Mesendoderm (in vitro differentiated cells): ENCODE results near the gene PNPO.

Experiments used
- DNase-seq: peaks from one replicate; pipeline ENCODE4 v3.0.0; 2013
- H2AK5ac ChIP-seq: 2 replicates; pipeline ENCODE4 v1.6.1; 2013; ENCODE audit warnings: low read length, inconsistent platforms
- H2BK120ac ChIP-seq: 2 replicates; pipeline ENCODE4 v1.6.1; 2013; ENCODE audit warnings: low read depth, mild to moderate bottlenecking, low read length, moderate library complexity, mixed read lengths
- H2BK15ac ChIP-seq: replicated peaks from 2 replicates; pipeline ENCODE4 v1.6.1; 2013; ENCODE audit warnings: low read depth, mild to moderate bottlenecking, moderate library complexity
- H2BK5ac ChIP-seq: 2 replicates; pipeline ENCODE4 v1.6.1; 2013; ENCODE audit warnings: low read length, inconsistent platforms
- H3K18ac ChIP-seq: 2 replicates; pipeline ENCODE4 v1.6.1; 2013; ENCODE audit warnings: mild to moderate bottlenecking, low read length, mixed read lengths
- H3K23ac ChIP-seq: one replicate; pipeline ENCODE4 v1.6.1; 2013; ENCODE audit warnings: low read length
- H3K27ac ChIP-seq: 2 replicates; pipeline ENCODE4 v1.5.1; 2013; ENCODE audit warnings: low read depth, mild to moderate bottlenecking, inconsistent platforms, low read length, moderate library complexity
- H3K27me3 ChIP-seq: 2 replicates; pipeline ENCODE4 v1.6.1; 2013; ENCODE audit warnings: low read length, control low read depth, mild to moderate bottlenecking, inconsistent platforms; ENCODE audit not compliant: insufficient read depth, poor library complexity
- H3K36me3 ChIP-seq: 2 replicates; pipeline ENCODE4 v1.6.1; 2013; ENCODE audit warnings: low read length, inconsistent platforms; ENCODE audit not compliant: control insufficient read depth, insufficient read depth
- H3K4ac ChIP-seq: one replicate; pipeline ENCODE4 v1.6.1; 2013; ENCODE audit warnings: low read depth, mild to moderate bottlenecking, low read length, moderate library complexity
- H3K4me1 ChIP-seq: 2 replicates; pipeline ENCODE4 v1.6.1; 2013; ENCODE audit warnings: low read depth, low read length, inconsistent platforms; ENCODE audit not compliant: control insufficient read depth
- H3K4me2 ChIP-seq: 2 replicates; pipeline ENCODE4 v1.6.1; 2013; ENCODE audit warnings: low read length
- H3K4me3 ChIP-seq: 2 replicates; pipeline ENCODE4 v1.5.1; 2013; ENCODE audit warnings: mild to moderate bottlenecking, low read length
- H3K56ac ChIP-seq: one replicate; pipeline ENCODE4 v1.6.1; 2013; ENCODE audit warnings: low read length
- H3K79me1 ChIP-seq: 2 replicates; pipeline ENCODE4 v1.6.1; 2013; ENCODE audit warnings: low read length, inconsistent platforms
- H3K79me2 ChIP-seq: 2 replicates; pipeline ENCODE4 v1.6.1; 2013; ENCODE audit warnings: mild to moderate bottlenecking, low read length; ENCODE audit not compliant: control insufficient read depth, insufficient read depth
- H3K9ac ChIP-seq: 2 replicates; pipeline ENCODE4 v1.6.1; 2013; ENCODE audit warnings: low read length, inconsistent platforms
- H4K5ac ChIP-seq: one replicate; pipeline ENCODE4 v1.6.1; 2013; ENCODE audit warnings: low read length
- H4K8ac ChIP-seq: one replicate; pipeline ENCODE4 v1.6.1; 2013; ENCODE audit warnings: low read depth, mild to moderate bottlenecking, control low read depth, low read length, moderate library complexity
- WGBS: extraction: QIAGEN DNeasy Blood & Tissue Kit; methylation state at CpG from one replicate; pipeline ENCODE4 v1.1.7; 2013; ENCODE audit warnings: low lambda C conversion rate, missing lambda C conversion rate; ENCODE audit not compliant: insufficient coverage; ENCODE audit errors: extremely low coverage; 5-methylcytosine and 5-hydroxymethylcytosine counted together

Gene PNPO

DNA sequence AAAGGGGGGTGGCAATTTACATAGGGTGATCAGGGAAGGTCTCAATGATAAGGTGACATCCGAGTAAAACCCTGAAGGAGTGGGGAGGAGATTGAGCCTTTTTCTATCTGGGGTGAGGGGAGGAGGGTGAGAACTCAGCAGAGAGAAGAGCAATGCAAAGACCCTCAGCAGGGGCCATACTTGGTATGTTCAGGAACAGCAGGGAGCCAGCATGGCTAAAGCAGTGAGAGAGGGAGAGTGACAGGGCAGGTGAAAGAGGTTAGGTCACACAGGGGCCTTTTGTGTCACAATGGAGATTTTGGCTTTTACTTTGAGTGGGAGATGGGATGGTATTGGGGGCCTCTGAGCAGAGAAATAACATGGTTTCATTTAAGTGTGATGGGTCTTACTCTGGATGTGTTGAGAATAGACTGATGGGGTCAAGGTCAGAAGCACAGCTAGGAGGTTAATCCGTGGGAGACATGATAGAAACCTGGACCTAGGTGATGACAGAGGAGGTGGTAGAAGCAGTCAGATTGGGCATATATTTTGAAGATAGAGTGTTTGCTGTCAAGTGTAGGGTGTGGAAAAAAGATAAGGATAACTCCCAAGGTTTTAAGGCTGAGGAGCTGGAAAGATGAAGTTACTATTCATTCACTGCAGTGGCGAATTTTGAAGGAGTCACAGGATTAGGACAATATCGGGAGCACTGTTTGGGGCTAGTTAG, 39.2 kb upstream of the PNPO start:
- no peak overlapping the region for H2BK120ac ChIP-seq
- no peak overlapping the region for H3K4ac ChIP-seq
- H3K4me3 ChIP-seq: no peak overlapping the region
- H3K4me1 ChIP-seq: peaks cover 7% of the 10 kb centered on the region
- peaks cover 2% of the 10 kb centered on the region for H3K79me2 ChIP-seq
- DNase-seq: peak; percentile 91
- H3K23ac ChIP-seq: no peak overlapping the region
- no peak overlapping the region for H4K8ac ChIP-seq
- no peak overlapping the region for H4K5ac ChIP-seq
- no peaks in the 10 kb centered on the region for H3K36me3 ChIP-seq
- no peaks in the 10 kb centered on the region for H3K27me3 ChIP-seq
- no peak overlapping the region for H3K27ac ChIP-seq
- H3K56ac ChIP-seq: no peak overlapping the region
- no peak overlapping the region for H3K18ac ChIP-seq
- no peak overlapping the region for H2AK5ac ChIP-seq
- no peak overlapping the region for H3K4me2 ChIP-seq
- H3K9ac ChIP-seq: peak overlapping the region; percentile 15
- H2BK15ac ChIP-seq: no peak overlapping the region
- H2BK5ac ChIP-seq: no peak overlapping the region
- peaks cover 9% of the 10 kb centered on the region for H3K79me1 ChIP-seq
- WGBS: no CpG with 5 or more reads among the region's 4 CpGs

DNA sequence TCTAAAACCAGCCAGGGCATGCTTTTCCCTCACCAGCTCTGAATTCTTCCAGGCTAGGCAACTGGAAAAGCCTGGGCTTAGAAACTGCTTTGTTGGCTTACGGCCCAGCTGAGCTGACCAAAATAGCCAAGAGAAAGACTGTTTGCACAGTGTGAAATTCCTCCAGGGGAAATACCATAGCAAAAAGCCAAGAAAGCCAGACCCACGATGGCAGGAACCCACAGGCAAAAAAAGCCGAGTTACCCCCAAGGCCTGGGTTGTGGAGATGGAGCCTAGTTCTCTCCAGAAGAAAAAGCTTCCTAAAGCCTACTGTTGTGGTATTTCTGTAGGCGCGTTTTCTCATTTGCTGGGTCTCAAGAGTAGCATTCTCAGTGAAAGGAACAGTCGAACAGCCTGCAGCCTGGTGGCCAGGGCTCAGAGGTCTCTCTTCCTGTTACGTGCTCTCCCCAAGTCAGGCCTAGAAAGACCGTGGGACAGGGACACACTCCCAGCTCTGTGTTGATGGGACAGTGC, 36.1 kb upstream of the PNPO start:
- no peak overlapping the region for H3K4me2 ChIP-seq
- H2BK15ac ChIP-seq: no peak overlapping the region
- H3K36me3 ChIP-seq: no peaks in the 10 kb centered on the region
- WGBS: no CpG with 5 or more reads among the region's 8 CpGs
- no peak overlapping the region for H3K18ac ChIP-seq
- H3K4ac ChIP-seq: no peak overlapping the region
- H2BK5ac ChIP-seq: no peak overlapping the region
- no peak overlapping the region for H3K27ac ChIP-seq
- no peak overlapping the region for H2BK120ac ChIP-seq
- H2AK5ac ChIP-seq: no peak overlapping the region
- no peaks in the 10 kb centered on the region for H3K79me2 ChIP-seq
- H3K79me1 ChIP-seq: peaks cover 7% of the 10 kb centered on the region
- no peak overlapping the region for H3K23ac ChIP-seq
- H4K8ac ChIP-seq: no peak overlapping the region
- H3K9ac ChIP-seq: peak overlapping the region; percentile 21
- H3K4me1 ChIP-seq: peaks cover 7% of the 10 kb centered on the region
- DNase-seq: peak; percentile 56
- H4K5ac ChIP-seq: no peak overlapping the region
- no peak overlapping the region for H3K4me3 ChIP-seq
- H3K27me3 ChIP-seq: no peaks in the 10 kb centered on the region
- no peak overlapping the region for H3K56ac ChIP-seq

DNA sequence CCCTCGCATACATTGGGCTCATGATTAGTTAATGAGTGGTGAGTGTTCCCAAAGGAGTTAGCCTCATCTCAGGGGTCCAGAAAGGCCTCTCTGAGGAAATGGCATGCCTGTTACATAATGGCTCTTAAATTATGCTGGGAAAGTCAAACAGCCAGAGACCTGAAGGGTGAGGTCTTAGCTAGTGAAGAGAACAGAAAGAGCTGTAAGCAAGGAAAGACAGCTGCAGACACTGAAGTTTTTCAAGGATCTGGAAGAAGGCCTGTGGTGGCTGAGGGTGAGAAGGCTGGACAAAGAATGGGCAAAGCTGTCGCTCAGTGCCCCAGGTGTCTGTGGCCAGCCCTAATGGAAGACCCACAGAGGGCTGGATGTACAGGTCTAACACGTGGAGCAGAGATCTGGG, 34.9 kb upstream of the PNPO start:
- Histone ChIP-seq H3K56ac (no peak overlapping the region), H4K8ac (no peak overlapping the region), H3K79me1 (peaks cover 7% of the 10 kb centered on the region), H3K9ac (no peak overlapping the region), H2BK120ac (no peak overlapping the region), H3K27ac (no peak overlapping the region), H3K23ac (no peak overlapping the region), H3K4me2 (no peak overlapping the region), H3K18ac (no peak overlapping the region), H3K79me2 (no peaks in the 10 kb centered on the region), H3K27me3 (no peaks in the 10 kb centered on the region), H3K36me3 (no peaks in the 10 kb centered on the region), H3K4ac (no peak overlapping the region), H3K4me1 (peaks cover 7% of the 10 kb centered on the region), H4K5ac (no peak overlapping the region), H2BK5ac (no peak overlapping the region), H2BK15ac (no peak overlapping the region), H3K4me3 (no peak overlapping the region), H2AK5ac (no peak overlapping the region)
- WGBS: no CpG with 5 or more reads among the region's 3 CpGs
- no peak for DNase-seq

DNA sequence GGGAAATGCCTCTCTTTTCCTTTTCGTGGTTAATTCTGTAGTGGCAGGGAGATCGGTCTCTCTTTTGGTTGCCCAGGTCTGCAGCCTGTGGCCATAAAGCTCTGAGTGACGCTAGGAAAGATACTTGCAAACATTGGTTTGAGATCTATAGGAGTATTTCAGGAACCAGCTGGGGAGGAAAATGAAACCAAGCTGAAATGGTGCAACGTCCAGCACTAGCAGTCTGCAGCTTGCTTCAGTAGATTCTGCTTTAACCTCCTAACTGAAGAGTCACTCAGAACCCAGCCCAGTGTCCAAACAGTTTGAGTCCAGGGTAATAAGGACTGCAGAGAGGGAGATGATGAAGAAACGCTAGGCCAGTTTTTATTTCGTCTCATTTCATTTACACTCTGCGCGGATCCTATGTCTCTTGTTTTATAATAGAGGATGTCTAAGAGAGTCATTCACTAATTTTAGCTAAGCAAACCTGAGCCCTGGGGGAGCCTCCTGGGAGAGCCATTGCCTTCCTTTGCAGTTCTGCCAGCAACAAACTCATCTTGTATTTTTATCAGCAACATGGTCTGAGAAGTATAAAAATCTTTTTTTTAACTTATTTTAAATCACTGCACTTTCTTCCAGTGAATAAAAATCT, 33.3 kb upstream of the PNPO start:
- Histone ChIP-seq H3K4me1 (no peaks in the 10 kb centered on the region), H3K9ac (no peak overlapping the region), H3K27ac (no peak overlapping the region), H2AK5ac (no peak overlapping the region), H3K79me2 (no peaks in the 10 kb centered on the region), H4K5ac (no peak overlapping the region), H3K27me3 (no peaks in the 10 kb centered on the region), H3K18ac (no peak overlapping the region), H3K23ac (no peak overlapping the region), H3K79me1 (peaks cover 6% of the 10 kb centered on the region), H2BK5ac (no peak overlapping the region), H4K8ac (no peak overlapping the region), H2BK120ac (no peak overlapping the region), H3K4ac (no peak overlapping the region), H3K4me2 (no peak overlapping the region), H3K56ac (no peak overlapping the region), H2BK15ac (no peak overlapping the region), H3K4me3 (no peak overlapping the region), H3K36me3 (no peaks in the 10 kb centered on the region)
- DNase-seq: no peak
- no CpG with 5 or more reads among the region's 8 CpGs for WGBS

DNA sequence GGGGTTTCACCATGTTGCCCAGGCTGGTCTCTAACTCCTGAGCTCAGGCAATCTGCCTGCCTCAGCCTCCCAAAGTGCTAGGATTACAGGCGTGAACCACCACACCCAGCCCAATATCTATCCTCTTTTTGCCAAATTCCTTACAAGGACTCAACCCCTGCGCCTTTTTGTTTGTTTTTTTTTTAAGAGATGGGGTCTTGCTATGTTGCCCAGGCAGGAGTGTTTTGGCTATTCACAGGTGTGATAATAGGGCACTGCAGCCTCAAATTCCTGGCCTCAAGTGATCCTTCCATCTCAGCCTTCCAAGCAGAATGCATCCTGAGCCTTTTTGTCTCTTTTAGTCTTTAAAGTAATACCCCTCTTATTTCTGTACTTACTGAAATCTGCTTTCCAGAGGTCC, 28.3 kb upstream of the PNPO start:
- Histone ChIP-seq H3K4ac (no peak overlapping the region), H3K18ac (no peak overlapping the region), H2BK15ac (no peak overlapping the region), H3K4me1 (no peaks in the 10 kb centered on the region), H3K56ac (no peak overlapping the region), H2BK120ac (no peak overlapping the region), H3K27ac (no peak overlapping the region), H3K36me3 (no peaks in the 10 kb centered on the region), H2BK5ac (no peak overlapping the region), H2AK5ac (no peak overlapping the region), H3K27me3 (no peaks in the 10 kb centered on the region), H3K9ac (no peak overlapping the region), H3K4me3 (no peak overlapping the region), H3K4me2 (no peak overlapping the region), H3K79me2 (no peaks in the 10 kb centered on the region), H4K8ac (no peak overlapping the region), H3K79me1 (no peaks in the 10 kb centered on the region), H4K5ac (no peak overlapping the region), H3K23ac (no peak overlapping the region)
- DNase-seq: no peak
- no CpG with 5 or more reads among the region's 2 CpGs for WGBS
